HepG2 (cell line): ENCODE results near the gene FAM171A2. TPM values are rescaled to one million over a fixed set of nuclear protein-coding genes. Genes with fewer than 3 reads are reported as not detected.

ENCODE experiments used
- EP300 ChIP-seq, 3 experiments: sonication (generic) in 1 of 3; formaldehyde crosslinking in 1 of 3; IDR thresholded peaks; 2 replicates each; pipeline versions ENCODE4 v1.5.1 to v1.6.1; 2011 to 2020; ENCODE audit warnings: low read depth in 2 of 3, low read length in 2 of 3, borderline replicate concordance in 1 of 3, improper control_type of control experiment in 1 of 3, mild to moderate bottlenecking in 1 of 3, missing genetic modification reagents in 1 of 3, moderate library complexity in 1 of 3
- ERF ChIP-seq: IDR thresholded peaks from 2 replicates; pipeline ENCODE4 v1.6.1; 2018; ENCODE audit warnings: missing biosample characterization, missing genetic modification reagents
- GLI4 ChIP-seq: sonication (generic); formaldehyde crosslinking; IDR thresholded peaks from 2 replicates; pipeline ENCODE4 v1.5.1; 2020; ENCODE audit warnings: missing genetic modification reagents, mild to moderate bottlenecking, moderate library complexity, borderline replicate concordance
- HES4 ChIP-seq: sonication (generic); formaldehyde crosslinking; IDR thresholded peaks from 2 replicates; pipeline ENCODE4 v1.9.0; 2021; ENCODE audit warnings: mild to moderate bottlenecking, missing genetic modification reagents, borderline replicate concordance
- HOXD1 ChIP-seq: sonication (generic); formaldehyde crosslinking; IDR thresholded peaks from 2 replicates; pipeline ENCODE4 v1.5.0; 2020; ENCODE audit warnings: missing genetic modification reagents
- KAT7 ChIP-seq: IDR thresholded peaks from 2 replicates; pipeline ENCODE4 v1.6.1; 2018; ENCODE audit warnings: borderline replicate concordance, missing compliant biosample characterization
- KLF6 ChIP-seq: IDR thresholded peaks from 2 replicates; pipeline ENCODE4 v1.8.0; 2016; ENCODE audit warnings: missing biosample characterization, missing genetic modification reagents
- SIN3A ChIP-seq: IDR thresholded peaks from 2 replicates; pipeline ENCODE4 v1.6.1; 2011; ENCODE audit warnings: low read depth, mild to moderate bottlenecking, control low read depth, low read length, borderline replicate concordance
- SP2 ChIP-seq: sonication (generic); formaldehyde crosslinking; IDR thresholded peaks from 2 replicates; pipeline ENCODE4 v1.5.1; 2020; ENCODE audit warnings: mild to moderate bottlenecking, missing genetic modification reagents
- ZBTB20 ChIP-seq: sonication (generic); formaldehyde crosslinking; IDR thresholded peaks from 2 replicates; pipeline ENCODE4 v1.8.1; 2023; ENCODE audit warnings: missing genetic modification reagents, low read depth, mild to moderate bottlenecking, borderline replicate concordance
- ZNF230 ChIP-seq: sonication (generic); formaldehyde crosslinking; IDR thresholded peaks from 2 replicates; pipeline ENCODE4 v1.4.0; 2020; ENCODE audit warnings: mild to moderate bottlenecking, missing genetic modification reagents
- ZNF557 ChIP-seq: sonication (generic); formaldehyde crosslinking; IDR thresholded peaks from 2 replicates; pipeline ENCODE4 v1.4.0; 2020; ENCODE audit warnings: missing genetic modification reagents
- ZNF558 ChIP-seq: sonication (generic); formaldehyde crosslinking; IDR thresholded peaks from 2 replicates; pipeline ENCODE4 v1.9.0; 2022; ENCODE audit warnings: mild to moderate bottlenecking, missing genetic modification reagents, borderline replicate concordance
- ZNF740 ChIP-seq: sonication (generic); formaldehyde crosslinking; IDR thresholded peaks from 2 replicates; pipeline ENCODE4 v1.4.0; 2020; ENCODE audit warnings: missing genetic modification reagents
- ZNF749 ChIP-seq: sonication (generic); formaldehyde crosslinking; IDR thresholded peaks from 2 replicates; pipeline ENCODE4 v1.8.0; 2022; ENCODE audit warnings: mild to moderate bottlenecking, missing genetic modification reagents, moderate library complexity, borderline replicate concordance
- polyA plus RNA-seq, 8 experiments: library from polyadenylated mRNA; depleted of rRNA in 3 of 8; stranded (reverse) in 7 of 8; unstranded in 1 of 8; fragments of >200 nt; fragmentation: Illumina TruSeq in 4 of 8; extraction: Trizol in 4 of 8; gene quantifications; 2 replicates each; pipeline versions ENCODE4 v1.2.1 to v1.2.3, GENCODE V29; 2011 to 2016; ENCODE audit warnings: low read depth in 4 of 8, missing spikeins in 1 of 8, mixed read lengths in 1 of 8; ENCODE audit not compliant: insufficient read depth in 1 of 8
- total RNA-seq, 5 experiments: library from RNA; depleted of rRNA; stranded (reverse); fragments of >200 nt; fragmentation: Illumina TruSeq; extraction: Trizol; gene quantifications; 2 replicates each; pipeline ENCODE4 v1.2.3, GENCODE V29; 2016; ENCODE audit warnings: low read depth in 1 of 5
- TF ChIP-seq, protein P1 (sequence below): sonication (generic); formaldehyde crosslinking; IDR thresholded peaks from 2 replicates; pipeline ENCODE4 v1.8.1; 2023; ENCODE audit warnings: mild to moderate bottlenecking, missing genetic modification reagents, borderline replicate concordance
- TF ChIP-seq, protein P2 (sequence below): sonication (generic); formaldehyde crosslinking; IDR thresholded peaks from 2 replicates; pipeline ENCODE4 v1.5.0; 2020; ENCODE audit warnings: mild to moderate bottlenecking, missing genetic modification reagents, borderline replicate concordance

The FAM171A2 gene
- total and polyA plus RNA-seq, 2 of the 13 experiments (the other 11 are each of a cell fraction or from before 2014, with no cell fraction given) = 1.8 to 3.6 TPM

GRCh38 chr17:44326861-44327444 lies 36.7 kb downstream of the FAM171A2 start (continued):
- TF ChIP-seq EP300 (IDR thresholded peaks at IDR 0.05; ENCODE audit: low read depth in 2 of 2, low read length in 2 of 2) (peak in 1 of 2 experiments; percentile 18; a peak in 2 of 4 replicates), EP300 (CRISPR knock-in tag; IDR thresholded peaks at IDR 0.05; ENCODE audit: borderline replicate concordance) (no peak; the same call in 1 of the 2 replicates), ZNF749 (peak; percentile 47; the same call in 1 of the 2 replicates), ERF (CRISPR knock-in tag) (peak; percentile 88), GLI4 (no peak), ZNF557 (no peak), ZBTB20 (CRISPR knock-in tag) (peak; percentile 37; the same call in 1 of the 2 replicates), ZNF230 (CRISPR knock-in tag) (no peak), HES4 (CRISPR knock-in tag) (no peak), HOXD1 (no peak; the same call in 1 of the 2 replicates), SIN3A (peak; percentile 91), SP2 (CRISPR knock-in tag) (peak; percentile 57; the same call in 1 of the 2 replicates), ZNF740 (peak; percentile 99), ZNF558 (no peak), KLF6 (CRISPR knock-in tag) (peak; percentile 73; the same call in 1 of the 2 replicates), KAT7 (CRISPR knock-in tag) (no peak; the same call in 1 of the 2 replicates)
- TF ChIP-seq, protein P1, sequence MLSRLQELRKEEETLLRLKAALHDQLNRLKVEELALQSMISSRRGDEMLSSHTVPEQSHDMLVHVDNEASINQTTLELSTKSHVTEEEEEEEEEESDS (CRISPR knock-in tag) = no peak
- TF ChIP-seq, protein P2, sequence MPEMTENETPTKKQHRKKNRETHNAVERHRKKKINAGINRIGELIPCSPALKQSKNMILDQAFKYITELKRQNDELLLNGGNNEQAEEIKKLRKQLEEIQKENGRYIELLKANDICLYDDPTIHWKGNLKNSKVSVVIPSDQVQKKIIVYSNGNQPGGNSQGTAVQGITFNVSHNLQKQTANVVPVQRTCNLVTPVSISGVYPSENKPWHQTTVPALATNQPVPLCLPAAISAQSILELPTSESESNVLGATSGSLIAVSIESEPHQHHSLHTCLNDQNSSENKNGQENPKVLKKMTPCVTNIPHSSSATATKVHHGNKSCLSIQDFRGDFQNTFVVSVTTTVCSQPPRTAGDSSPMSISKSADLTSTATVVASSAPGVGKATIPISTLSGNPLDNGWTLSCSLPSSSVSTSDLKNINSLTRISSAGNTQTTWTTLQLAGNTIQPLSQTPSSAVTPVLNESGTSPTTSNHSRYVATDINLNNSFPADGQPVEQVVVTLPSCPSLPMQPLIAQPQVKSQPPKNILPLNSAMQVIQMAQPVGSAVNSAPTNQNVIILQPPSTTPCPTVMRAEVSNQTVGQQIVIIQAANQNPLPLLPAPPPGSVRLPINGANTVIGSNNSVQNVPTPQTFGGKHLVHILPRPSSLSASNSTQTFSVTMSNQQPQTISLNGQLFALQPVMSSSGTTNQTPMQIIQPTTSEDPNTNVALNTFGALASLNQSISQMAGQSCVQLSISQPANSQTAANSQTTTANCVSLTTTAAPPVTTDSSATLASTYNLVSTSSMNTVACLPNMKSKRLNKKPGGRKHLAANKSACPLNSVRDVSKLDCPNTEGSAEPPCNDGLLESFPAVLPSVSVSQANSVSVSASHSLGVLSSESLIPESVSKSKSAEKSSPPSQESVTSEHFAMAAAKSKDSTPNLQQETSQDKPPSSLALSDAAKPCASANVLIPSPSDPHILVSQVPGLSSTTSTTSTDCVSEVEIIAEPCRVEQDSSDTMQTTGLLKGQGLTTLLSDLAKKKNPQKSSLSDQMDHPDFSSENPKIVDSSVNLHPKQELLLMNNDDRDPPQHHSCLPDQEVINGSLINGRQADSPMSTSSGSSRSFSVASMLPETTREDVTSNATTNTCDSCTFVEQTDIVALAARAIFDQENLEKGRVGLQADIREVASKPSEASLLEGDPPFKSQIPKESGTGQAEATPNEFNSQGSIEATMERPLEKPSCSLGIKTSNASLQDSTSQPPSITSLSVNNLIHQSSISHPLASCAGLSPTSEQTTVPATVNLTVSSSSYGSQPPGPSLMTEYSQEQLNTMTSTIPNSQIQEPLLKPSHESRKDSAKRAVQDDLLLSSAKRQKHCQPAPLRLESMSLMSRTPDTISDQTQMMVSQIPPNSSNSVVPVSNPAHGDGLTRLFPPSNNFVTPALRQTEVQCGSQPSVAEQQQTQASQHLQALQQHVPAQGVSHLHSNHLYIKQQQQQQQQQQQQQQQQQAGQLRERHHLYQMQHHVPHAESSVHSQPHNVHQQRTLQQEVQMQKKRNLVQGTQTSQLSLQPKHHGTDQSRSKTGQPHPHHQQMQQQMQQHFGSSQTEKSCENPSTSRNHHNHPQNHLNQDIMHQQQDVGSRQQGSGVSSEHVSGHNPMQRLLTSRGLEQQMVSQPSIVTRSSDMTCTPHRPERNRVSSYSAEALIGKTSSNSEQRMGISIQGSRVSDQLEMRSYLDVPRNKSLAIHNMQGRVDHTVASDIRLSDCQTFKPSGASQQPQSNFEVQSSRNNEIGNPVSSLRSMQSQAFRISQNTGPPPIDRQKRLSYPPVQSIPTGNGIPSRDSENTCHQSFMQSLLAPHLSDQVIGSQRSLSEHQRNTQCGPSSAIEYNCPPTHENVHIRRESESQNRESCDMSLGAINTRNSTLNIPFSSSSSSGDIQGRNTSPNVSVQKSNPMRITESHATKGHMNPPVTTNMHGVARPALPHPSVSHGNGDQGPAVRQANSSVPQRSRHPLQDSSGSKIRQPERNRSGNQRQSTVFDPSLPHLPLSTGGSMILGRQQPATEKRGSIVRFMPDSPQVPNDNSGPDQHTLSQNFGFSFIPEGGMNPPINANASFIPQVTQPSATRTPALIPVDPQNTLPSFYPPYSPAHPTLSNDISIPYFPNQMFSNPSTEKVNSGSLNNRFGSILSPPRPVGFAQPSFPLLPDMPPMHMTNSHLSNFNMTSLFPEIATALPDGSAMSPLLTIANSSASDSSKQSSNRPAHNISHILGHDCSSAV (CRISPR knock-in tag) = no peak
